Measurements from ENCODE around the gene FRMD4A.
"Not testable (repeated sequence)": the region's sequence is repeated elsewhere in the genome, so short reads cannot be mapped to it uniquely, and the experiment has no call there.

The FRMD4A gene

GRCh38 chr10:14160299-14160698 lies 170.4 kb downstream of the FRMD4A start:
- no peak for FAIRE-seq
- DNase-seq (ENCODE audit: insufficient read length, low spot score) = no peak

GRCh38 chr10:14158575-14158974 lies 172.1 kb downstream of the FRMD4A start:
- FAIRE-seq (no peak), DNase-seq (ENCODE audit: insufficient read length, low spot score) (no peak)

DNA sequence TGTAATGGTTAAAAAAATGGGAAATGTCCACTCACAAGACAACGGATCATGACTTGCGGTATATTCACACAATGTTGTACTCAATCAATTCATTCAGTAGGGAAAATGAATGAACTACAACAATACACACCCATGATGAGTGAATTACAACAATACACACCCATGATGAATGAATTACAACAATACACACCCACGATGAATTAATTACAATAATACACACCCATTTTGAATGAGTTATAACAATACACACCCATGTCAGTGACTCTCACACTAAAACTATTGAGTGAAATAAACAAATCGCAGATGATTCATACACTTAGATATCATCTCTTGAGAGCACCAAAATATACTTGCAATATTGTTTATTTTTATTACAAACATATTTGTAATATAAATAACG lies 174.6 kb downstream of the FRMD4A start:
- no peak for DNase-seq (ENCODE audit: insufficient read length, low spot score)
- FAIRE-seq = no peak

DNA sequence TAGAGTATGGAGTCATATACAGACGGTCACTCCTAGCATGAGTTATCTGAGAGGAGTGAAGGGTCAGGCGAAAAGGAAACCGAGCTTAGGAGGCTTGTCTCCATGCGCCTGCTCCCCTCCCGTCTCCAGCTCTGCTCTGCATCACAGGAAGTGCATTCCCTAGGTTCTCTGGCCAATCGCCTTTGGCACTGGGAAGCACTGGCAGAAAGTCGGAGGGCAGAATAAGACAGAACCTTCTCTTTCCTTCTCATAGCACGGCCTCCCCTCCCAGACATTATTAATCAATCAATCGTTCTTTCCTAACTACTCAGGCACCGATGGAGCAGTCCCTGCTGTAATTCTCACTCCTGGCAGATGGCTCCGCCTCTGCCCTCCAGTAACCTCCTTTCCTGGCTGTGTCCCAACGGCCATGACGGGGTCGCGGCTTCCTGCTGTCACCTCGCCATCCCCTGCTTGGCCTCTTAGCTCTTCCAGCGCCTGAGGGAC lies 177.1 kb downstream of the FRMD4A start:
- FAIRE-seq (no peak), DNase-seq (ENCODE audit: insufficient read length, low spot score) (no peak)

DNA sequence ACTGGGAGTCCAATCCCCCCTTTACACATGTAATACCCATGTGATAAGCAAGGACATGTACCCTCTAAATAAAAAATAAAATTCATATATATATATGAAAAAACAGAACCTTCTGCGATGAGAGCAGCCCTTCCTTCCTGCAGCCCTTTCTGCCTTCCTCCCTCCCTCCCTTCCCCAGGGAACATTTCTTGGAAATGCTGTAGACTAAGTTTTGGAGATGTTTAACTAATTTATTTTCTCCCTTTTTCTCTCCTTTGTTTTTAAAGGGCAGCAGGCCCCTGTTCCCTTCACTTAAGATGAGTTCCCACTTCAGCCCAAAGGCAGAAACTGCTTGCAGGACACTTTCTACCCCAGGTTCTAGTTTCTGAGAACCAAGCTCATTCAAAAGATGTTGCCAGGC lies 179.2 kb downstream of the FRMD4A start:
- DNase-seq (ENCODE audit: insufficient read length, low spot score) (no peak), FAIRE-seq (no peak)

- DNase-seq (ENCODE audit: insufficient read length, low spot score) (no peak), FAIRE-seq (no peak)
Observed at GRCh38 chr10:14150526-14150925, 180.2 kb downstream of the FRMD4A start.

DNA sequence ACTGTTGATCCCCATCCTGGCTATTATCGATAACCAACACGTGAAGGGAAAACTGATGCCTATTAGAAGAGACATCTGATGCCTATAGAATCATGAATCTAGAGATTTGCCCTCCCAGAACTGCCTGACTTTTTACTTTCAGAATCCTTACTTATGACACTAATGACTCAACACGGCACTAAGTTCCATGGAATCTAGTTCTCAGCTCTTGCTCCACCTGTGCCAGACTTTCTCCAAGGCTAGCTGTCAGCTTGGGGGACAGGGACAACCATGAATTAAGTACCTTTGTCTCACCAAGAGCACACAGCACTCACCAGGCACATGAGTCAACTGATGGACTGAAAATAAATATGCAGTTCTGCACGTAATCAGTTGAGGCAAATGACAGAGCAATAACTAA lies 184.2 kb downstream of the FRMD4A start:
- no peak for DNase-seq (ENCODE audit: insufficient read length, low spot score)
- no peak for FAIRE-seq

DNA sequence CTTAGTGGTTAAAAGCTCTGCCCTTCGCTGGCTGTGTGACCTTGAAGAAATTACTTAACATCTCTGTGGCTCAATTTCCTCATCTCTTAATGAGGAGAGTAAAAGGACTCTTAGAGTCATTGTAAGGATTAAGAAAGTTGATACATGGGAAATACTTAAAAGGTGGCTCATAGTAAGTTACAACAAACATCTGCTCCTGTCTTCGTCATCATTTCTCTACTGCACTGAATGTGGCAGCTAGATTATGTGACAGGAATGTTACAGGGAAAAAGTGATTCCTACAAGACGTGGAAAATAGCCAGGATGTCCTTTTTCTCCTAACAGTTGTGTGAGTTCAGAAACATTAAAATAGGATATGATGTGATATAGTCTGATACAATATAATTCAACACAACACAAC lies 184.7 kb downstream of the FRMD4A start:
- FAIRE-seq = no peak
- no peak for DNase-seq (ENCODE audit: insufficient read length, low spot score)

DNA sequence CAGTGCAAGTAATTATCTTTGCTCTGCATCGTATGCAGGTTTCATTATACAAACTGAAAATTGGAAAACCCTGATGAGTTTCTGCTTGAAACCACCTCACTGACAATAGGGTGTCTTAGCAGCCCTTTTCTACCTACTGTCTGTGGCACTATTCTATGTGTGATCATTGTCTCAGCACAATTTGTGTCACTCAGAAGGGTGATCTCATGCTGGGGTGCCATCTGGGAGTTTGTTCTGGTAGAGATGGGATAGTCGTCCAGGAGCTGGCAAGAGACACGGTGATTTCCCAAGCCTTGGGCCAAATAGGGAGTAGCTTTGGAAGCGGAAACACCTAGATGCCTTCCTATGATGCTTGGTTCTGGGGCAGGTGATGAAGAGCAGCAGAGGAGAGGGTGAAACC lies 186.3 kb downstream of the FRMD4A start:
- no peak for FAIRE-seq

DNA sequence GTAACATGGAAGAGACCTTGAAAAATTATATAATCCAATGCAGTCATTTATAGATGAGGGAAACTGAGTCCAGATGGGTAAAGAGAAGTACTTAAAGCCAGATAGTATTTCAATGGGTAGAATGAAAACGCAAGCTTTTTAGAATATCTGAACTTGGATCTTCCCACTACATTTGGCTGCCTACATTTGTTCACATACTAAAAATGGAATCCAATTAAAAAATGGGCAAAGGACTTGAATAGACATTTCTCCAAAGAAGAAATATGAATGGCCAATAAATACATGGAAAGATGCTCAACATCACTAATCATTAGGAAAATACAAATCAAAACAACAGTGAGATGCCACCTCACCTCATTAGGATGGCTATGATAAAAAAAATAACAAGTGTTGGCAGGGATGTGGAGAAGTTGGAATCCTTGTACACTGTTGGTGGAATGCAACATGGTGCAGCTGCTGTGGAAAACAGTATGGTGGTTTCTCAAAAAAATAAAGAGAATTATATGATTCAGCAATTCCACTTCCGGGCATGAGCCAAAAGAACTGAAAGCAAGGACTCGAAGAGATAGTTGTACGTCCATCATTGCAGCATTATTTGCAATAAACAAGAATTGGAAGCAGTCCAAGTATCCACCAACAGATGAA lies 188.0 kb downstream of the FRMD4A start:
- DNase-seq (ENCODE audit: insufficient read length, low spot score) (no peak), FAIRE-seq (no peak)

More for the DNA sequence above, 186.3 kb downstream of the FRMD4A start:
- no peak for DNase-seq (ENCODE audit: insufficient read length, low spot score)

GRCh38 chr10:14141283-14141682 lies 189.4 kb downstream of the FRMD4A start:
- FAIRE-seq (no peak), DNase-seq (ENCODE audit: insufficient read length, low spot score) (no peak)

- FAIRE-seq (no peak), DNase-seq (ENCODE audit: insufficient read length, low spot score) (no peak)
Observed at GRCh38 chr10:14137391-14137790, 193.3 kb downstream of the FRMD4A start.

DNA sequence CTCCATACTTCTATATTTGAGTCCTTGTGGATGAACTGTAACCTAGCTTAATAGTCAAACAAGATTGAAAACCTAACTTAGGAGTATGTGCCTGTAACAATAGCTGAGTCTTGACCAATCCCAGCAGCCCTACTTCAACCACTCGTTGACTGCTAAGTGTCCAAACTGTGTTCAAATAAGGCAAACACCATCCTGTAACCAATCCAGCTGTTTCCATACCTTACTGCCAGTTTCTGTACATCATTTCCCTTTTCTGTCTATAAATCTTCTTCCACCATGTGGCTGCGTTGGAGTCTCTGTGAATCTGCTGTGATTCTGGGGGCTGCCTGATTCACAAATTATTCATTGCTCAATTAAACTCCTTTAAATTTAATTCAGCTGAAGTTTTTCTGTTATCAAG lies 195.5 kb downstream of the FRMD4A start:
- not testable (repeated sequence) for FAIRE-seq; DNase-seq (ENCODE audit: insufficient read length, low spot score)

- DNase-seq (ENCODE audit: insufficient read length, low spot score) = no peak
Observed at GRCh38 chr10:14134275-14134674, 196.4 kb downstream of the FRMD4A start.

DNA sequence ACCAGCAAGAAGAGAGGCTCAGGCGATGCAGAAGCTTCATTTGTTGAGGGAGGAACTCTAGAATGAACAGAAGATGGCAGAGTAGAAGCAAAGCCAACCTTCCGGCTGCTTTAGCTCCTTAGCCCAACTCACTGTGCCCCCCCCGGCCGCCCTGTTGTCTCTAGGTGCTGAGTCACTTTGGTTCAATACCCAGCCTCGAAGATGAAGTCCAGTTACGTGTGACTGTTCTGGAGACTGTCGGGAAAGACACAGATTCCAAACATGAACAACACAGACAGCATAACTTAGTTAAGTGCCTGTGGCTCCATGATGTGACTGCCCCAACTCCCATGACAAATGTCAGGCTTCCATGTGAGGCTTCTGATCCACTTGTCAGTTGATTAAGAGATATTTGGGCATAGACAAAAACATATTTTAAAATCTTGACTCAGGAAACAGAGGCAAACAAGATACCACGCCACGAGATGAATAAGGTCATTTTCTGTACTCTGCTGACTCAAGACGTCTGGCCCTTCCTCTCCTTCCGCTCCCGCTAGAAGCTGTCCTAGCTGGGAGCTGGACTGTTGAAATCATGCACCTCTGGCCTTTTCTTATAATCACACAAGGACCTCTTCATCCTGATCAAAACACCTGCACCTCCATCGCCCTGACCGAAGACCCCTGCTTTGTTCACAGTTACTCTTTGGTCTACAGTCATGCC lies 199.3 kb downstream of the FRMD4A start:
- DNase-seq (ENCODE audit: insufficient read length, low spot score) = no peak
- FAIRE-seq = no peak

More at GRCh38 chr10:14134275-14134674, 196.4 kb downstream of the FRMD4A start:
- no peak for FAIRE-seq

- DNase-seq (ENCODE audit: insufficient read length, low spot score) (no peak), FAIRE-seq (no peak)
Observed at GRCh38 chr10:14129770-14130169, 201.0 kb downstream of the FRMD4A start.

- FAIRE-seq (no peak), DNase-seq (ENCODE audit: insufficient read length, low spot score) (no peak)
Observed at GRCh38 chr10:14128519-14128918, 202.2 kb downstream of the FRMD4A start.

GRCh38 chr10:14126697-14127440 lies 203.9 kb downstream of the FRMD4A start:
- no peak for FAIRE-seq
- DNase-seq (ENCODE audit: insufficient read length, low spot score) = no peak

DNA sequence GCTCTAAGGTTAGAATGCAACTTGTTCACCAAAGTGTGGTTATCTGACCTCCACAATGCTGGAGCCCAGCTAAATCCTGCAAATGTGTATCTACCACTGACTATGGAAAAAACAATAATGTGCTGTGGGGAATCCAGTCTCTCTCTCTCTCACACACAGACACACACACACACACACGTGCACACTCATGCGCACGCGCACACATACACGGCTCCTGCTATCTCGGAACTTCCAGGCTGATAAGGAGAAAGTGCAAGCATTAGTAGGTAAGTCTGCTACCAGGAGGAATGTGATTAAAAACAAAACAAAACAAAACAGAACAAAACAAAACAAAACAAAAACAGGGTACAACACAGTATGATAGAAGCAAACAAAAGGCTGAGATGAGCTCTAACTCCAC lies 205.2 kb downstream of the FRMD4A start:
- DNase-seq (ENCODE audit: insufficient read length, low spot score) (no peak), FAIRE-seq (no peak)

GRCh38 chr10:14124941-14125340 lies 205.8 kb downstream of the FRMD4A start:
- no peak for DNase-seq (ENCODE audit: insufficient read length, low spot score)
- no peak for FAIRE-seq

- DNase-seq (ENCODE audit: insufficient read length, low spot score) (no peak), FAIRE-seq (no peak)
Observed at GRCh38 chr10:14123139-14123538, 207.6 kb downstream of the FRMD4A start.

DNA sequence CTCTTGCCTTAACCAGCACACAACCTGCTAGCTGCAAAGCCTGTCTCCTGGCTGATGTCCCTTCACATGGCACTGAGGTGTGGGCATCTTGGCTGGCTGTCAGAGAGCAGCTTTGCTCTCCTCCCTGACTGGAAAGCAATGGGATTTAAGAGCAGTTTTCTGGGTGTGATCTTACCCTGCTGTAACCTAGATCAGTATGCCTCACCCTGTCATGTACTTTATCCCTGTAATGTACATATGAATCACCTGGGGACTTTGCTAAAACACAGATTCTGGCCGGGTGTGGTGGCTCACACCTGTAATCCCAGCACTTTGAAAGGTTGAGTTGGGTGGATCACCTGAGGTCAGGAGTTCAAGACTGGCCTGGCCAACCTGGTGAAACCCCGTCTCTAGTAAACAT lies 209.9 kb downstream of the FRMD4A start:
- DNase-seq (ENCODE audit: insufficient read length, low spot score) (no peak), FAIRE-seq (no peak)
